ENCODE results near the gene CGRRF1.

Gene CGRRF1

DNA sequence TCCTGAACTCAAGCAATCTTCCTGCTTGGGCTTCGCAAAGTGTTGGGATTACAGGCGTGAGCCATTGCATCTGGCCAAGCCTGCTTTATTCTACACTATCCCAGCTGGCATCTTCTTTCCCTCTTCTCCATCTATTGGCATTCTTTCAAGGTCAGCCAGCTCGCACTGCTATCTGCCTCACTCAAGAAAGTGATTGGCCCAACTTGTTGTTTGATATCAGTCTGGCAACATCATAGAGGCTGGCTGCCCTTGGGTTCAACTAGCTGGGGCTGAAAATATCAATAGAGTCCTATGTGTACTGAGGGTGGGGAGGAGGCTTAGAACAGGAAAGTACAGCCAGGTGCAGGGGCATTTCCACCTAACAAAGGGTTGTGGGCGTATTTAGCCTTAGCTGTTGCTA is 38.1 kb upstream of the CGRRF1 start:
- Histone ChIP-seq H3K27me3 (replicated peaks; ENCODE audit: control insufficient read depth, insufficient read depth, low read length) (no peaks in the 10 kb centered on the region), H3K36me3 (ENCODE audit: control insufficient read depth, insufficient read depth, low read length) (no peaks in the 10 kb centered on the region; the same call in none of the 2 replicates), H3K4me3 (replicated peaks; ENCODE audit: low read depth, low read length) (no peak overlapping the region)
- TF ChIP-seq, protein P1, sequence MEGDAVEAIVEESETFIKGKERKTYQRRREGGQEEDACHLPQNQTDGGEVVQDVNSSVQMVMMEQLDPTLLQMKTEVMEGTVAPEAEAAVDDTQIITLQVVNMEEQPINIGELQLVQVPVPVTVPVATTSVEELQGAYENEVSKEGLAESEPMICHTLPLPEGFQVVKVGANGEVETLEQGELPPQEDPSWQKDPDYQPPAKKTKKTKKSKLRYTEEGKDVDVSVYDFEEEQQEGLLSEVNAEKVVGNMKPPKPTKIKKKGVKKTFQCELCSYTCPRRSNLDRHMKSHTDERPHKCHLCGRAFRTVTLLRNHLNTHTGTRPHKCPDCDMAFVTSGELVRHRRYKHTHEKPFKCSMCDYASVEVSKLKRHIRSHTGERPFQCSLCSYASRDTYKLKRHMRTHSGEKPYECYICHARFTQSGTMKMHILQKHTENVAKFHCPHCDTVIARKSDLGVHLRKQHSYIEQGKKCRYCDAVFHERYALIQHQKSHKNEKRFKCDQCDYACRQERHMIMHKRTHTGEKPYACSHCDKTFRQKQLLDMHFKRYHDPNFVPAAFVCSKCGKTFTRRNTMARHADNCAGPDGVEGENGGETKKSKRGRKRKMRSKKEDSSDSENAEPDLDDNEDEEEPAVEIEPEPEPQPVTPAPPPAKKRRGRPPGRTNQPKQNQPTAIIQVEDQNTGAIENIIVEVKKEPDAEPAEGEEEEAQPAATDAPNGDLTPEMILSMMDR (IDR thresholded peaks at IDR 0.05; ENCODE audit: insufficient read depth, low read length, poor library complexity, severe bottlenecking) = no peak
- DNase-seq (ENCODE audit: extremely low read depth, insufficient read length) = no peak

DNA sequence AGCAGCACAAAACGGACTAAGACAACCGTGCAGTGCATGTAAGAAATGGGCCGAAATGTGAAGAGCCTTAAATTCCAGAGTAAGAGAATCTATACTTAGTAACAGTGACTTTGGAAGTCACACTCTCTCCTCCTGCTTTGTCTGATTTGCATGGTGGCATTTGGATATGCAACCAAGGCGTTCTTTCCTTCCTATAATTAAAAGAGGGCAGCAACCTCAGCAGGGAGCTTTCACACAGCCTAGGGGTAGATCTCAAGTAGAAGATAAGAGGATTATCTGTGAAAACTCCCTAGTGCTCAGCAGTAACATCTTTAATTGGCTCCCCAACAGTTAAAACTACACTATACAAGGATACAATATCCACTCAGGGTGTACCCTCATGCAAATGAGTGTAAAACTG is 37.4 kb upstream of the CGRRF1 start:
- no peak for DNase-seq (ENCODE audit: extremely low read depth, insufficient read length)
- TF ChIP-seq, protein P1 (IDR thresholded peaks at IDR 0.05; ENCODE audit: insufficient read depth, low read length, poor library complexity, severe bottlenecking) = no peak
- Histone ChIP-seq H3K27me3 (replicated peaks; ENCODE audit: control insufficient read depth, insufficient read depth, low read length) (no peaks in the 10 kb centered on the region), H3K36me3 (ENCODE audit: control insufficient read depth, insufficient read depth, low read length) (no peaks in the 10 kb centered on the region; the same call in none of the 2 replicates), H3K4me3 (replicated peaks; ENCODE audit: low read depth, low read length) (no peak overlapping the region)

DNA sequence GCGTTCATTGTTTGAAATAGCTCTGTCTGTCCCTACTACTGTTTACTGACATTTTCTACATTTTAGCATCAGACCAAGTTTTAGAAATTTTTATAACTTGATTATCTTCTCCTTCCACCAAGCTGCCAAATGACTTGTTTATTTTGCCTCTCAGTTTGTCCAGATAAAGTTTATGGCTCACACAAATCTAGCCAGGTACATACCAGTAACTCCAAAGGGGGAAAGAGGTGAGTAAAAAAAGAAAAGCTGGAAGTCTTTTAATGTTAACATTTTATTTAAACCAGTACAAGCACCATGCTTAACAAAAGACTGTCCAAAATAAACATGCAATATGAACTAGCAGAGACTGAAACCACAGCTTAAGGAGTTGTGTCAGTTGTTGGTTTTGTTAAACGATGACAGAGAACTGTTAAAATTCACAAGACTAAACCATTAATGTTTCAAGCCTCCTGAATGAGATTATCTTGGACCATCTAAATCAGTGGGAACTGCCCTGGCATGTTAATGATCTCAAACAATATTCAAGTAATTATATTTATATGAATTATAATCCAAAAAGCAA is 35.4 kb upstream of the CGRRF1 start:
- DNase-seq (ENCODE audit: extremely low read depth, insufficient read length) = no peak
- Histone ChIP-seq H3K4me3 (replicated peaks; ENCODE audit: low read depth, low read length) (no peak overlapping the region), H3K36me3 (ENCODE audit: control insufficient read depth, insufficient read depth, low read length) (no peaks in the 10 kb centered on the region; the same call in none of the 2 replicates), H3K27me3 (replicated peaks; ENCODE audit: control insufficient read depth, insufficient read depth, low read length) (no peaks in the 10 kb centered on the region)
- TF ChIP-seq, protein P1 (IDR thresholded peaks at IDR 0.05; ENCODE audit: insufficient read depth, low read length, poor library complexity, severe bottlenecking) = no peak

DNA sequence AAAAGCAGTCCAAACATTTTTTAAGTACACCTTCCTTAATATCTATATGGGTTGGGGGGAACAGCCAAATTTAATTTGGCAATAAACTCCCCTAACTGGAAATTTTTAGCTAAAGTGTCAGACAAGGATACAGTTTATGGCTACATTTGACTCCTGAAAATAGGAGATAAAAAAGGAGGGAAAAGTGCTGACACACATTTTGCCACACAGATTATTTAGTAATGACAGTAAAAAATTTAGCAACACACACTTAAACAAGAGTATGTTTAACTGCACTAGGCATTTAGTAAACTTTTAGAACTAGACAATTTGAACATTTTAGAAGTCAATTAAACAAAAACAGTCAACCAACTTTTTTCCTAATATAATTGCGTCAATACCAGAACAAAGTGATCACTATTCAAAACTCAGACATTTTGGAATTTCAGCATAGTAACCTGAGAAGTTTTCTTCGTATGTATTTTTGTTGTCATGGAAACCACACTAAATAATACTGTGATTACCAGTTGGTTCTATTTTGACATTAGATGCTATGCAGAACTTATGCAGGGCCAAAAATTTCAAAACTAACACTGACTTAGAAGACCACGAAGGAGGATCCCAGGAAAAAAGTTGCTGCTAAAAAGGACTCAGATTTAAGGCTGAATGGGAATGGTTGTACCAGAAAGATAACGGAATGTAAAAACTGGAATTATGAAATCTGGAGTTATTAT is 34.4 kb upstream of the CGRRF1 start:
- TF ChIP-seq, protein P1 (IDR thresholded peaks at IDR 0.05; ENCODE audit: insufficient read depth, low read length, poor library complexity, severe bottlenecking) = no peak
- no peaks in the 10 kb centered on the region for H3K27me3 ChIP-seq (replicated peaks; ENCODE audit: control insufficient read depth, insufficient read depth, low read length)

DNA sequence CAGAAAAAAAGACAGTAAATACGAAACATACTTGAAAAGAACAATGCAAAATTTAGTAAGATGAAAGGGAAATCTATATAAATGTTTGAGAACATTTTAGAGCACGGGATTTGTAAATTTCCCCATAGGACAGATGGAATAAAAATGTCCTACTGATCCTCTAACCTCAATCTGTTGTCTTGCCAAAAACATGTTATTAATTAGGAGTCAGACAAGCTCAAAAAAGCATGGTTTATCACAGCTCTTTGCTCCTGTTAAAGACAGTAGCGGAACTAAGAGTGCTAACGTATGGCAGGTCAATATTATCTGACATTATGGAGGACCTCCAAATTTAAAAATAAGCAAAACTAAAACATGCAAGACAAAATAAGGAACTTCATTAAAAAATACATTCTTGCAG is 33.8 kb upstream of the CGRRF1 start:
- H3K36me3 ChIP-seq (ENCODE audit: control insufficient read depth, insufficient read depth, low read length) = no peaks in the 10 kb centered on the region; the same call in none of the 2 replicates

More for the DNA sequence above, 34.4 kb upstream of the CGRRF1 start:
- no peak for DNase-seq (ENCODE audit: extremely low read depth, insufficient read length)
- Histone ChIP-seq H3K4me3 (replicated peaks; ENCODE audit: low read depth, low read length) (no peak overlapping the region), H3K36me3 (ENCODE audit: control insufficient read depth, insufficient read depth, low read length) (no peaks in the 10 kb centered on the region; the same call in none of the 2 replicates)

More for the DNA sequence above, 33.8 kb upstream of the CGRRF1 start:
- H3K27me3 ChIP-seq (replicated peaks; ENCODE audit: control insufficient read depth, insufficient read depth, low read length) = no peaks in the 10 kb centered on the region
- TF ChIP-seq, protein P1 (IDR thresholded peaks at IDR 0.05; ENCODE audit: insufficient read depth, low read length, poor library complexity, severe bottlenecking) = no peak
- no peak overlapping the region for H3K4me3 ChIP-seq (replicated peaks; ENCODE audit: low read depth, low read length)
- DNase-seq (ENCODE audit: extremely low read depth, insufficient read length) = no peak

Data from GM06990 (cell line).